ENCODE data around the gene C4orf51. TPM values are rescaled to one million over a fixed set of nuclear protein-coding genes. Genes with fewer than 3 reads are reported as not detected.

C4orf51 gene
- total RNA-seq, 1 experiment from 2014 or later: not detected

DNA sequence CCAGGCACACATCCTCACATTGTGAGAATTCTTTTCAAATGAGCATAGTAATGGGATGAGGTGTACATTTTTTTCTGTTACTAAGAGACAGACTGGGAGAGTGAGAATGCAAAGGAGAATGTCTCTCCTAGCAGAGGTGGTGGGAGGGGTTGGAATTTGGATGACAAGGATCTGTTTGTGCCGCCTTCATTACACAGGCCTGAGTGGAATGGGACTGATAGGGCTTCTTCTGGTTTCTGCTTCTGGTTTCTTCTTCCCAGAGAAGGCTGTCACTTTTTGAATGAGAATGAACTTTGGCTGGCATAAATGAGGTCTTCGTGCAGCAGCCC is 55.4 kb downstream of the C4orf51 start:
- Histone ChIP-seq H3K9me2 (replicated peaks; ENCODE audit: low read length) (no peaks in the 10 kb centered on the region), H3K79me2 (ENCODE audit: low read length) (no peaks in the 10 kb centered on the region), H3K36me3 (ENCODE audit: low read depth, low read length) (no peaks in the 10 kb centered on the region), H3K27ac (ENCODE audit: low read length) (peak overlapping the region; percentile 94), H2AFZ (ENCODE audit: low read length) (peak overlapping the region; percentile 84; the same call in 1 of the 2 replicates), H3K27me3 (ENCODE audit: low read length) (no peaks in the 10 kb centered on the region), H3K4me3 (ENCODE audit: low read length) (peak overlapping the region; percentile 49; the same call in 1 of the 2 replicates), H3K4me1 (ENCODE audit: insufficient read depth, low read length) (peaks cover 51% of the 10 kb centered on the region), H3K9me3 (ENCODE audit: low read length) (no peaks in the 10 kb centered on the region), H4K20me1 (ENCODE audit: low read length) (no peaks in the 10 kb centered on the region), H3K9ac (ENCODE audit: low read length) (peak overlapping the region; percentile 52; the same call in 1 of the 2 replicates), H3K4me2 (ENCODE audit: low read length) (peak overlapping the region; percentile 80), H3F3A (ENCODE audit: low read length, unreplicated experiment) (peaks cover 10% of the 10 kb centered on the region)
- CTCF ChIA-PET: no interaction called here
- BruUV-seq (replicated peaks): no TSS peak
- TF ChIP-seq EZH2phosphoT487 (IDR thresholded peaks at IDR 0.05; ENCODE audit: borderline replicate concordance, low read length) (no peak), EZH2 (IDR thresholded peaks at IDR 0.05; ENCODE audit: low read length, unreplicated experiment) (no peak)
- TF ChIP-seq, protein P1, sequence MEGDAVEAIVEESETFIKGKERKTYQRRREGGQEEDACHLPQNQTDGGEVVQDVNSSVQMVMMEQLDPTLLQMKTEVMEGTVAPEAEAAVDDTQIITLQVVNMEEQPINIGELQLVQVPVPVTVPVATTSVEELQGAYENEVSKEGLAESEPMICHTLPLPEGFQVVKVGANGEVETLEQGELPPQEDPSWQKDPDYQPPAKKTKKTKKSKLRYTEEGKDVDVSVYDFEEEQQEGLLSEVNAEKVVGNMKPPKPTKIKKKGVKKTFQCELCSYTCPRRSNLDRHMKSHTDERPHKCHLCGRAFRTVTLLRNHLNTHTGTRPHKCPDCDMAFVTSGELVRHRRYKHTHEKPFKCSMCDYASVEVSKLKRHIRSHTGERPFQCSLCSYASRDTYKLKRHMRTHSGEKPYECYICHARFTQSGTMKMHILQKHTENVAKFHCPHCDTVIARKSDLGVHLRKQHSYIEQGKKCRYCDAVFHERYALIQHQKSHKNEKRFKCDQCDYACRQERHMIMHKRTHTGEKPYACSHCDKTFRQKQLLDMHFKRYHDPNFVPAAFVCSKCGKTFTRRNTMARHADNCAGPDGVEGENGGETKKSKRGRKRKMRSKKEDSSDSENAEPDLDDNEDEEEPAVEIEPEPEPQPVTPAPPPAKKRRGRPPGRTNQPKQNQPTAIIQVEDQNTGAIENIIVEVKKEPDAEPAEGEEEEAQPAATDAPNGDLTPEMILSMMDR (conservative IDR thresholded peaks at IDR 0.05; ENCODE audit: low read depth, low read length): no peak
- DNase-seq (peak; percentile 94), ATAC-seq (peak; percentile 40)
- POLR2A ChIA-PET (ENCODE audit: unreplicated experiment): no interaction called here
- intact Hi-C loops (cut with micrococcal nuclease): loop anchor here (1.0 to 10.0 kb wide), 5 partner anchors 47 to 551 kb away; partner anchors contain the start of gene OTUD4

DNA sequence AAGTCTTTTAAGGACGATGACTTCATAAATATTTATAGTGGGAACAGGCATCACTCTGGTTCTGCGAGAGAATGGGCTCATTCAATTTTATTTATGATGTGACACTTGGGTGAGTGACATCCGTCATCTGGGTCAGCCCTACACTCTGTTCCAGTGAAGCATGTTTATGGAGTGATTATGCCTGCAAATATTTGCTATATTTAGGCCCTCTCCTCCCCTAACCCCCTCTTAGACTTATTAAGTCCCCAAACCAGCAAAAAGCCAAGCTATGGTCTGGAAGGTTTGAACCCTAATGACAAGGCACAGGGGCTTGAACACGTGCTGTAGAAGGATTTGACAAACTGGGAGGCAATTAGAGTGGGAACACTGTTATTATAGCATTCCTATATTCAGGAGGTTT is 55.9 kb downstream of the C4orf51 start:
- intact Hi-C loops (cut with micrococcal nuclease): loop anchor here (1.0 to 10.0 kb wide), 5 partner anchors 47 to 551 kb away; partner anchors contain the start of gene OTUD4
- POLR2A ChIA-PET (ENCODE audit: unreplicated experiment): no interaction called here
- Histone ChIP-seq H3K4me1 (ENCODE audit: insufficient read depth, low read length) (peaks cover 50% of the 10 kb centered on the region), H3K4me3 (ENCODE audit: low read length) (peak overlapping the region; percentile 49; the same call in 1 of the 2 replicates), H3K79me2 (ENCODE audit: low read length) (no peaks in the 10 kb centered on the region), H3K27me3 (ENCODE audit: low read length) (no peaks in the 10 kb centered on the region), H3F3A (ENCODE audit: low read length, unreplicated experiment) (peaks cover 10% of the 10 kb centered on the region), H2AFZ (ENCODE audit: low read length) (0 out of 2 replicates have a peak overlapping the region, but pooled peaks have one; percentile 24), H3K9me3 (ENCODE audit: low read length) (no peaks in the 10 kb centered on the region), H3K9ac (ENCODE audit: low read length) (no peak overlapping the region), H3K9me2 (replicated peaks; ENCODE audit: low read length) (no peaks in the 10 kb centered on the region), H3K36me3 (ENCODE audit: low read depth, low read length) (no peaks in the 10 kb centered on the region), H3K4me2 (ENCODE audit: low read length) (peak overlapping the region; percentile 80), H4K20me1 (ENCODE audit: low read length) (no peaks in the 10 kb centered on the region), H3K27ac (ENCODE audit: low read length) (peak overlapping the region; percentile 94)
- TSS peak; percentile 67 for BruUV-seq (replicated peaks)
- ATAC-seq (no peak), DNase-seq (peak; percentile 42)
- TF ChIP-seq, protein P1 (conservative IDR thresholded peaks at IDR 0.05; ENCODE audit: low read depth, low read length): no peak
- TF ChIP-seq EZH2phosphoT487 (IDR thresholded peaks at IDR 0.05; ENCODE audit: borderline replicate concordance, low read length): no peak
- no peak for TF ChIP-seq EZH2 (IDR thresholded peaks at IDR 0.05; ENCODE audit: low read length, unreplicated experiment)
- CTCF ChIA-PET: no interaction called here

- TF ChIP-seq EZH2 (IDR thresholded peaks at IDR 0.05; ENCODE audit: low read length, unreplicated experiment) (no peak), EZH2phosphoT487 (IDR thresholded peaks at IDR 0.05; ENCODE audit: borderline replicate concordance, low read length) (no peak)
- TF ChIP-seq, protein P1 (conservative IDR thresholded peaks at IDR 0.05; ENCODE audit: low read depth, low read length): no peak
- no peak for ATAC-seq
- ChIA-PET POLR2A (ENCODE audit: unreplicated experiment) (no interaction called here), CTCF (no interaction called here)
- no peak overlapping the region for H3K4me3 ChIP-seq (ENCODE audit: low read length)
- no peaks in the 10 kb centered on the region for H3K27me3 ChIP-seq (ENCODE audit: low read length)
- H3K9me2 ChIP-seq (replicated peaks; ENCODE audit: low read length): no peaks in the 10 kb centered on the region
- H2AFZ ChIP-seq (ENCODE audit: low read length): peak overlapping the region; percentile 19; the same call in 1 of the 2 replicates
- peak; percentile 47 for DNase-seq
- H3K4me1 ChIP-seq (ENCODE audit: insufficient read depth, low read length): peaks cover 46% of the 10 kb centered on the region
- H3K4me2 ChIP-seq (ENCODE audit: low read length): peak overlapping the region; percentile 80
- H3K27ac ChIP-seq (ENCODE audit: low read length): peak overlapping the region; percentile 94
- no peaks in the 10 kb centered on the region for H4K20me1 ChIP-seq (ENCODE audit: low read length)
- no peaks in the 10 kb centered on the region for H3K36me3 ChIP-seq (ENCODE audit: low read depth, low read length)
- peaks cover 10% of the 10 kb centered on the region for H3F3A ChIP-seq (ENCODE audit: low read length, unreplicated experiment)
- intact Hi-C loops (cut with micrococcal nuclease): loop anchor here (10.0 kb wide), 2 partner anchors 108 to 552 kb away; partner anchors contain the start of gene OTUD4
- H3K9ac ChIP-seq (ENCODE audit: low read length): no peak overlapping the region
- no TSS peak for BruUV-seq (replicated peaks)
- no peaks in the 10 kb centered on the region for H3K9me3 ChIP-seq (ENCODE audit: low read length)
- no peaks in the 10 kb centered on the region for H3K79me2 ChIP-seq (ENCODE audit: low read length)
These were observed 56.4 kb downstream of the C4orf51 start for GRCh38 chr4:145736241-145736831.
